Common myeloid progenitor, CD34-positive (primary cell): ENCODE data around the gene GPBP1.

ENCODE experiments used
- CTCF ChIA-PET: fragments of 350-600 bp; sonication (Branson Sonifier 250); formaldehyde crosslinking; loops from one replicate; lab custom pipeline; 2021; ENCODE audit warnings: antibody characterized with exemption; lab: Charles Lee
- POLR2A ChIA-PET: fragments of 350-600 bp; sonication (Branson Sonifier 250); formaldehyde crosslinking; loops from one replicate; lab custom pipeline; 2021; ENCODE audit warnings: antibody characterized with exemption; lab: Charles Lee
- DNase-seq, 3 donors: peaks; one replicate each; pipeline versions ENCODE4 v3.0.0 to v3.0.0-alpha.2; 2013
- H3K27ac ChIP-seq, 2 experiments: 1 replicate in 1 of 2; 2 replicates in 1 of 2; pipeline ENCODE4 v1.7.0; 2013; ENCODE audit warnings: inconsistent platforms in 2 of 2, low read length in 2 of 2, mild to moderate bottlenecking in 2 of 2, low read depth in 1 of 2, moderate library complexity in 1 of 2; ENCODE audit not compliant: severe bottlenecking in 2 of 2, insufficient read depth in 1 of 2, poor library complexity in 1 of 2
- H3K27me3 ChIP-seq, 5 experiments: replicated peaks in 2 of 5; 1 replicate in 3 of 5; 2 replicates in 2 of 5; pipeline versions ENCODE4 v1.6.1 to v1.7.0; 2013; ENCODE audit warnings: low read length in 4 of 5, mild to moderate bottlenecking in 2 of 5, moderate library complexity in 2 of 5, inconsistent platforms in 1 of 5; ENCODE audit not compliant: insufficient read depth in 5 of 5, control insufficient read depth in 4 of 5
- H3K36me3 ChIP-seq, 4 experiments: 1 replicate in 2 of 4; 2 replicates in 2 of 4; pipeline versions ENCODE4 v1.6.1 to v1.7.0; 2013; ENCODE audit warnings: low read length in 3 of 4, control low read depth in 1 of 4, mild to moderate bottlenecking in 1 of 4; ENCODE audit not compliant: control insufficient read depth in 4 of 4, insufficient read depth in 4 of 4
- H3K4me1 ChIP-seq, 4 experiments: 1 replicate in 3 of 4; 2 replicates in 1 of 4; pipeline versions ENCODE4 v1.6.1 to v1.7.1; 2013; ENCODE audit warnings: low read length in 3 of 4, mild to moderate bottlenecking in 3 of 4, control low read depth in 1 of 4, inconsistent platforms in 1 of 4, moderate library complexity in 1 of 4; ENCODE audit not compliant: control insufficient read depth in 4 of 4, insufficient read depth in 4 of 4; ENCODE audit errors: control extremely low read depth in 1 of 4
- H3K4me3 ChIP-seq, 7 experiments: 1 replicate in 4 of 7; 2 replicates in 3 of 7; pipeline versions ENCODE4 v1.5.1 to v1.7.0; 2013; ENCODE audit warnings: mild to moderate bottlenecking in 7 of 7, low read length in 6 of 7, moderate library complexity in 6 of 7, inconsistent platforms in 2 of 7, low read depth in 2 of 7, control low read depth in 1 of 7; ENCODE audit not compliant: insufficient read depth in 4 of 7, control insufficient read depth in 1 of 7; ENCODE audit errors: extremely low read depth in 1 of 7
- H3K9me3 ChIP-seq, 5 experiments: 1 replicate in 4 of 5; 2 replicates in 1 of 5; pipeline versions ENCODE4 v1.6.1 to v1.7.1; 2013; ENCODE audit warnings: low read length in 4 of 5, mild to moderate bottlenecking in 2 of 5, inconsistent platforms in 1 of 5, low read depth in 1 of 5, moderate library complexity in 1 of 5; ENCODE audit not compliant: control insufficient read depth in 4 of 5, insufficient read depth in 2 of 5; ENCODE audit errors: control extremely low read depth in 1 of 5
- WGBS: methylation state at CpG from one replicate; pipeline ENCODE4 v1.1.5; 2013; ENCODE audit not compliant: insufficient coverage; 5-methylcytosine and 5-hydroxymethylcytosine counted together

GPBP1 gene

DNA sequence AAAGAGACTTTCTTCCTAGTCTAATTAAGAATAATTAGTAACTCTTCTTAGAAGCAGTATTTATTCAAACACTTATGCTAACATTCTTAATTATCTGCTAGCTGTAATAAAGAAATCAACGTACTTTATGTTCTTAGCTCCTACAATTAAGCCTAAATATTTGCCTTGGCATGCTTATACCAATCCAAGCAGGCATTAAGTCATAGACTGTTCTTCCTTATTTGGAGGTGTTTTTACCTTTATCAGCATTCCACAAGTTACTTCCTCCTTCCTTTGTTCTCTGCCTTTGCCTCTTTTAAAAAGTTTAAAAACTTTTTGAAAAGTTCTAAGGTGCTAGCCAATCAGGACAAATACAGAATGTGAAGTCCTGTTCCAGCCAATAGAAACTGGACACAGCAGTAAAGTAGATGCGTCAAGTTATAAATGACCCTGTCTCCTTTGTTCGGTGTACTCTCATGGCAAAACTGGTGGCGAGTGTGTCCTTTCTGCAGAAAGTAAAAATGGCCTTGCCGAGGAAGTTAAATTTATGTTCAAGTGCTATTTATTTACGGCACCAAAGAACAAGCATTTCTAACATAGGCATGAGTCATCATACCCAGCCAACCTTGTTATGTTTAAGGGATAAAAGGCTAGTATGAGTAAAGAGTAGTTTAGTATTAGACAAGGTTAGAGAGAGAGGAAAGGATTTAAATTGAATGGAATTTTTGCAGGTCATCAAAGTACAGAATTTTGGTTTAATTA, 58.6 kb downstream of the GPBP1 start:
- Histone ChIP-seq H3K27ac (no peak overlapping the region), H3K36me3 (peaks cover 25 to 49% (median 36%) of the 10 kb centered on the region in 4 experiments), H3K4me1 (no peaks in the 10 kb centered on the region), H3K9me3 (peaks cover 2 to 12% (median 6%) of the 10 kb centered on the region in 5 experiments), H3K4me3 (no peak overlapping the region), H3K27me3 (no peaks in the 10 kb centered on the region)
- no peak for DNase-seq
- 98% methylated on average over 4 of the region's 6 CpGs for WGBS
- ChIA-PET POLR2A (no interaction called here), CTCF (interaction anchor here (0.9 to 2.9 kb wide), 3 partner anchors 10 to 12 kb away, joined by 4 to 13 read pairs (median 5); no protein-coding TSS in a partner anchor)

DNA sequence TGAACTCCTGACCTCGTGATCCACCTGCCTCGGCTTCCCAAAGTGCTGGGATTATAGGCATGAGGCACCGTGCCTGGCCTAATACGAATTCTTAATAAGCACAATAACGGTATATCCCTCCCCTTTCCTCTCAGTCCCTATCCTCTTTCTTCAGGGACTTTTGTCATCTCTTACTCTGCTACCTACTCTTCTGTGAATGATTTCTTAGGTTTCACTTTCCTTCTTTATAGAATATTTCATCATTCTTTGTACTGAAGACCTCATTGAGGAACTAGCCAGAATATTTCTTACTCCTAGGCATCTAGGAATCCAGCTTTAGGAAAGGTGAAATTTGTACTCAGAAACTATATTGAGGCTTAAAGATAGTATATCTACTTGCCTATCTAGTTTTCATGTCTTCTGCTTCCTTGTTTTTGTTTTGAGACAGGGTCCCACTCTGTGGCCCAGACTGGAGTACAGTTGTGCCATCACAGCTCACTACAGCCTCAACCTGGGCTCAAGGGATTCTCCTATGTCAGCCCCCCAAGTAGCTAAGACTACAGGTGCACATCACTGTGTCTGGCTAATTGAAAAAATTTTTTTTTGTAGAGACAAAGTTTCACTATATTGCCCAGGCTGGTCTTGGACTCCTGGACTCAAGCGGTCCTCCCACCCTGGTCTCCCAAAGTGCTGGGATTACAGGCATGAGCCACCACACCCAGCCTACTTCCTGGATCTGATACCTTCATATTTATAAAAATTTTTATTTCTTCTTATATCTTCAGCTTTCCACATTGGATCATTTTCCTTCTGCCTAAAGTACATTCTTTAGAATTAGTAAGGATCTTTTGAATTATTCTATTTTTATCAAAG, 69.7 kb downstream of the GPBP1 start:
- Histone ChIP-seq H3K27me3 (no peaks in the 10 kb centered on the region), H3K4me1 (no peaks in the 10 kb centered on the region), H3K27ac (no peak overlapping the region), H3K9me3 (no peaks in the 10 kb centered on the region), H3K36me3 (peaks cover 13 to 27% (median 22%) of the 10 kb centered on the region in 4 experiments), H3K4me3 (no peak overlapping the region)
- WGBS, result 98% methylated on average over 6 of the region's 6 CpGs
- POLR2A ChIA-PET, result no interaction called here
- CTCF ChIA-PET, result no interaction called here
- DNase-seq, result peak in 1 of 3 donors; percentile 9

DNA sequence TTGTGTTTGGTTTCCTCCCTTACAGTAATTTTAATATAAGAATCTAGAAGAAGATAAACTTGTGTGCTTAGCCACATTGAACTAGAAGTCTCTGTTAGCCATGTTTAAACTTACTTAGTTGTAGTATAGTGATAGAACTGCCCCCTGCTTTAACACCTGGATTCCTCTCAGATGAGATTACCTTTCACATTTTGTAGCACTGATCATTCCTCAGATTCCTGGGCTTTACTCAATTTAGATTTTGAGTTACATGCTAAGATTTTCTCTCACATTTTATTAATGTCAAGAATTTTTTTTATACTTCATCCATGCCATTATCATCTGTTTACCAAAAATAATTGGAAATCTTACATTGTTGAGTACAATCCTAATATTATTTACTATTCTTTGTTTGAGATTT, 70.5 kb downstream of the GPBP1 start:
- no peak for DNase-seq
- Histone ChIP-seq H3K27ac (no peak overlapping the region), H3K27me3 (no peaks in the 10 kb centered on the region), H3K4me3 (no peak overlapping the region), H3K4me1 (no peaks in the 10 kb centered on the region), H3K9me3 (no peaks in the 10 kb centered on the region), H3K36me3 (peaks cover 10 to 32% (median 25%) of the 10 kb centered on the region in 4 experiments)
- POLR2A ChIA-PET, result no interaction called here
- CTCF ChIA-PET, result no interaction called here

DNA sequence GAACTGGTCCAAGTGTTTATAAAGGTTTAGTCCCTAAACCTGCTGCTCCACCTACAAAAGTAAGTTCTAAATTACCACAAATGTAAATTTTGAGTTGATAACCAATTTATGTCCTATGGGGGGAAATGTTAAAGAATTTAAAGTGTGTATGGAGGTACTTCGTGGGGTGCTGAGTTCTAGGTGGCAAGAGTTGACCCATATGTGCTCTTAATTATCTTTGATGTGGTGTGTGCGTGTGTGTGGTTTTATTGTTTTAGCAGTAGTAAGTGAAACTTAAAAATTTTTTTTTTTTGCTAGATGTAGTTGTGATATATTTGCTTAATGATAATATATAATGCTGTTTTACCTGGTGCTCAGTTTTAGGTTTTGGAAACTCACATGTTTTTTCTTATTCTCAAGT, 72.6 kb downstream of the GPBP1 start:
- H3K27ac ChIP-seq, result no peak overlapping the region
- WGBS, result 100% methylated on average over 2 of the region's 2 CpGs

DNA sequence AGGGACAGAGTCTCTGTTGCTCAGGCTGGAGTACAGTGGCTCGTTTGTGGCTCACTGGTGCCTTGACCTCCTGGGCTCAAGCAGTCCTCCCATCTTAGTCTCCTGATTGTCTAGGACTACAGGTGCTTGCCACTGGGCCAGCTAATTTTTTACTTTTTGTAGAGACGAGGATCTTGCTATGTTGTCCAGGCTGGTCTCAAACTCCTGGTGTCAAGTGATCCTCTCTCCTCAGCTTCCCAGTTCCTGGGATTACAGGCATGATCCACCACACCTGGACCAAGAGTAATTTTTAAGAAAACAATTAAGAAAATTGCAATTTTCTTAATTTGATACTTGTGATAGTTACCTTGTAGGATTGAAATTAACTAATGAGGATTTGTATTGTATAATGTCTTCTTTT, 73.9 kb downstream of the GPBP1 start:
- ChIA-PET CTCF (interaction anchor here (1.3 kb wide), 1 partner anchor 10 kb away, joined by 3 read pairs; no protein-coding TSS in a partner anchor), POLR2A (no interaction called here)
- WGBS, result 100% methylated on average over 2 of the region's 2 CpGs

More for the DNA sequence above, 72.6 kb downstream of the GPBP1 start:
- Histone ChIP-seq H3K27me3 (no peaks in the 10 kb centered on the region), H3K4me1 (no peaks in the 10 kb centered on the region), H3K4me3 (no peak overlapping the region), H3K9me3 (no peaks in the 10 kb centered on the region), H3K36me3 (peaks cover 18 to 50% (median 31%) of the 10 kb centered on the region in 4 experiments)
- DNase-seq, result no peak
- ChIA-PET CTCF (interaction anchor here (0.7 to 1.3 kb wide), 3 partner anchors 8 to 1205 kb away, joined by 3 to 4 read pairs (median 3); no protein-coding TSS in a partner anchor), POLR2A (no interaction called here)

DNA sequence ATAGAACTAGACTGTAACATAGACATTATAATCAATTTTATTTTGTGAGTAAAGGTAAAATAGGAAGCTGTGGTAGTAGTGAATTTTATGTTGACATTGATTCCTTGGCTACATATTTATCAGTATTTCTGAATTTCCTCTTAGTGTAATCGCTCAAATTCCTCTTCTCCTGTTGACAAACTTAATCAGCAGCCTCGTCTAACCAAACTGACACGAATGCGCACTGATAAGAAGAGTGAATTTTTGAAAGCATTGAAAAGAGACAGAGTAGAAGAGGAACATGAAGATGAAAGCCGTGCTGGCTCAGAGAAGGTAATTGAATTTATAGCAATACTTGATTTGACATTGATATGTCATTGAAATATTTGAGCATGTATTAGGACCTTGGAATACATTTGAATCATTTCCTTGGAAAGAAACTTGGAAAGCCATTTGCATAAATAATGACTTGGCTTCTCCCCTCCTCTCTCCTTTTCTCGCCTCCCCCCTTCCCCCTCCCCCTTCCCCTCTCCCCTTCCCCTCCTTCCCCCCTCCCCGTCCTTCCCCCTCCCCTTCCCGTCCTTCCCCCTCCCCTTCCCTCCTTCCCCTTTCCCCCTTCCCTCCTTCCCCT, 75.5 kb downstream of the GPBP1 start:
- no peaks in the 10 kb centered on the region for H3K27me3 ChIP-seq
- no peaks in the 10 kb centered on the region for H3K9me3 ChIP-seq
- whole genome bisulfite sequencing, result 71% methylated on average over 1 of the region's 8 CpGs
- H3K27ac ChIP-seq, result peak overlapping the region; percentile 39 to 40
- POLR2A ChIA-PET, result no interaction called here
- DNase-seq, result peak; percentile 27 to 47 (median 30)
- no peak overlapping the region for H3K4me3 ChIP-seq
- CTCF ChIA-PET, result no interaction called here
- peaks cover 31 to 69% (median 46%) of the 10 kb centered on the region in 4 experiments for H3K36me3 ChIP-seq
- no peaks in the 10 kb centered on the region for H3K4me1 ChIP-seq

More for the DNA sequence above, 73.9 kb downstream of the GPBP1 start:
- H3K4me1 ChIP-seq, result no peaks in the 10 kb centered on the region
- no peak for DNase-seq
- no peaks in the 10 kb centered on the region for H3K9me3 ChIP-seq
- H3K27ac ChIP-seq, result no peak overlapping the region
- H3K4me3 ChIP-seq, result no peak overlapping the region
- H3K27me3 ChIP-seq, result no peaks in the 10 kb centered on the region
- H3K36me3 ChIP-seq, result peaks cover 23 to 59% (median 39%) of the 10 kb centered on the region in 4 experiments
